Measurements from ENCODE around the gene IQSEC1. TPM values are rescaled to one million over a fixed set of nuclear protein-coding genes. Genes with fewer than 3 reads are reported as not detected.

The IQSEC1 gene
- total and polyA plus RNA-seq, 9 of the 15 experiments (the other 6 are each of a cell fraction or from before 2014, with no cell fraction given) = 0.56 to 39.0 (median 6.8) TPM

DNA sequence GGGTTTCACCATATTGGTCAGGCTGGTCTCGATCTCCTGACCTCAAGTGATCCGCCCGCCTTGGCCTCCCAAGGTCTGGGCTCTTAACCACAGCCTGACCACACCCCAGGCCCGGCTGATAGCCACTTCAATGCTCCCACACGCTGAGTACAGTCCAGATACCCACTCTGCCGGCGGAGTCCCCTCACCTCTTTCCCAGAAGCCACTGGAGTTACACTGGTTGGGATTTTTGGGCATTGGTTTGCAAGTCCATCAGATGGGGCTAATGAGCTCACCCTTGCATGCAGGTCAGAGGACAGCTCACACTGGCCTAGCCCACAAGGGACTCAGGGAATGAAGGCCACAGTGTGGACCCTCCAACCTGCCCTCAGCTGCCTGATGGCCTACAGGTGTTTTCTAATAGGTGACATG is 60.1 kb downstream of the IQSEC1 start (continued):
- TF ChIP-seq PRPF4 (IDR thresholded peaks at IDR 0.05; ENCODE audit: insufficient read depth, low read depth, low read length, poor library complexity, severe bottlenecking) (no peak), CBFA2T2 (conservative IDR thresholded peaks at IDR 0.05) (peak; percentile 25; the same call in 1 of the 2 replicates), CAMTA2 (CRISPR knock-in tag; conservative IDR thresholded peaks at IDR 0.05) (no peak), HDGF (IDR thresholded peaks at IDR 0.05) (no peak), PTRF (tag; IDR thresholded peaks at IDR 0.05) (no peak), SREBF1 (IDR thresholded peaks at IDR 0.05; ENCODE audit: borderline replicate concordance, low read depth, low read length) (no peak), POLR2AphosphoS2 (IDR thresholded peaks at IDR 0.05; ENCODE audit: low read length) (no peak), ZNF316 (IDR thresholded peaks at IDR 0.05) (peak; percentile 91), SMARCA5 (IDR thresholded peaks at IDR 0.05) (no peak)
- TF ChIP-seq, protein P1, sequence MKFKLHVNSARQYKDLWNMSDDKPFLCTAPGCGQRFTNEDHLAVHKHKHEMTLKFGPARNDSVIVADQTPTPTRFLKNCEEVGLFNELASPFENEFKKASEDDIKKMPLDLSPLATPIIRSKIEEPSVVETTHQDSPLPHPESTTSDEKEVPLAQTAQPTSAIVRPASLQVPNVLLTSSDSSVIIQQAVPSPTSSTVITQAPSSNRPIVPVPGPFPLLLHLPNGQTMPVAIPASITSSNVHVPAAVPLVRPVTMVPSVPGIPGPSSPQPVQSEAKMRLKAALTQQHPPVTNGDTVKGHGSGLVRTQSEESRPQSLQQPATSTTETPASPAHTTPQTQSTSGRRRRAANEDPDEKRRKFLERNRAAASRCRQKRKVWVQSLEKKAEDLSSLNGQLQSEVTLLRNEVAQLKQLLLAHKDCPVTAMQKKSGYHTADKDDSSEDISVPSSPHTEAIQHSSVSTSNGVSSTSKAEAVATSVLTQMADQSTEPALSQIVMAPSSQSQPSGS (CRISPR knock-in tag; IDR thresholded peaks at IDR 0.05) = no peak
- TF ChIP-seq, protein P2, sequence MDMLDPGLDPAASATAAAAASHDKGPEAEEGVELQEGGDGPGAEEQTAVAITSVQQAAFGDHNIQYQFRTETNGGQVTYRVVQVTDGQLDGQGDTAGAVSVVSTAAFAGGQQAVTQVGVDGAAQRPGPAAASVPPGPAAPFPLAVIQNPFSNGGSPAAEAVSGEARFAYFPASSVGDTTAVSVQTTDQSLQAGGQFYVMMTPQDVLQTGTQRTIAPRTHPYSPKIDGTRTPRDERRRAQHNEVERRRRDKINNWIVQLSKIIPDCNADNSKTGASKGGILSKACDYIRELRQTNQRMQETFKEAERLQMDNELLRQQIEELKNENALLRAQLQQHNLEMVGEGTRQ (CRISPR knock-in tag; IDR thresholded peaks at IDR 0.05) = no peak
- TF ChIP-seq, protein P3, sequence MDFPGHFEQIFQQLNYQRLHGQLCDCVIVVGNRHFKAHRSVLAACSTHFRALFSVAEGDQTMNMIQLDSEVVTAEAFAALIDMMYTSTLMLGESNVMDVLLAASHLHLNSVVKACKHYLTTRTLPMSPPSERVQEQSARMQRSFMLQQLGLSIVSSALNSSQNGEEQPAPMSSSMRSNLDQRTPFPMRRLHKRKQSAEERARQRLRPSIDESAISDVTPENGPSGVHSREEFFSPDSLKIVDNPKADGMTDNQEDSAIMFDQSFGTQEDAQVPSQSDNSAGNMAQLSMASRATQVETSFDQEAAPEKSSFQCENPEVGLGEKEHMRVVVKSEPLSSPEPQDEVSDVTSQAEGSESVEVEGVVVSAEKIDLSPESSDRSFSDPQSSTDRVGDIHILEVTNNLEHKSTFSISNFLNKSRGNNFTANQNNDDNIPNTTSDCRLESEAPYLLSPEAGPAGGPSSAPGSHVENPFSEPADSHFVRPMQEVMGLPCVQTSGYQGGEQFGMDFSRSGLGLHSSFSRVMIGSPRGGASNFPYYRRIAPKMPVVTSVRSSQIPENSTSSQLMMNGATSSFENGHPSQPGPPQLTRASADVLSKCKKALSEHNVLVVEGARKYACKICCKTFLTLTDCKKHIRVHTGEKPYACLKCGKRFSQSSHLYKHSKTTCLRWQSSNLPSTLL (IDR thresholded peaks at IDR 0.05) = no peak
- TF ChIP-seq, protein P4, sequence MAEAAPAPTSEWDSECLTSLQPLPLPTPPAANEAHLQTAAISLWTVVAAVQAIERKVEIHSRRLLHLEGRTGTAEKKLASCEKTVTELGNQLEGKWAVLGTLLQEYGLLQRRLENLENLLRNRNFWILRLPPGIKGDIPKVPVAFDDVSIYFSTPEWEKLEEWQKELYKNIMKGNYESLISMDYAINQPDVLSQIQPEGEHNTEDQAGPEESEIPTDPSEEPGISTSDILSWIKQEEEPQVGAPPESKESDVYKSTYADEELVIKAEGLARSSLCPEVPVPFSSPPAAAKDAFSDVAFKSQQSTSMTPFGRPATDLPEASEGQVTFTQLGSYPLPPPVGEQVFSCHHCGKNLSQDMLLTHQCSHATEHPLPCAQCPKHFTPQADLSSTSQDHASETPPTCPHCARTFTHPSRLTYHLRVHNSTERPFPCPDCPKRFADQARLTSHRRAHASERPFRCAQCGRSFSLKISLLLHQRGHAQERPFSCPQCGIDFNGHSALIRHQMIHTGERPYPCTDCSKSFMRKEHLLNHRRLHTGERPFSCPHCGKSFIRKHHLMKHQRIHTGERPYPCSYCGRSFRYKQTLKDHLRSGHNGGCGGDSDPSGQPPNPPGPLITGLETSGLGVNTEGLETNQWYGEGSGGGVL (CRISPR knock-in tag; IDR thresholded peaks at IDR 0.05) = no peak
- TF ChIP-seq, protein P5, sequence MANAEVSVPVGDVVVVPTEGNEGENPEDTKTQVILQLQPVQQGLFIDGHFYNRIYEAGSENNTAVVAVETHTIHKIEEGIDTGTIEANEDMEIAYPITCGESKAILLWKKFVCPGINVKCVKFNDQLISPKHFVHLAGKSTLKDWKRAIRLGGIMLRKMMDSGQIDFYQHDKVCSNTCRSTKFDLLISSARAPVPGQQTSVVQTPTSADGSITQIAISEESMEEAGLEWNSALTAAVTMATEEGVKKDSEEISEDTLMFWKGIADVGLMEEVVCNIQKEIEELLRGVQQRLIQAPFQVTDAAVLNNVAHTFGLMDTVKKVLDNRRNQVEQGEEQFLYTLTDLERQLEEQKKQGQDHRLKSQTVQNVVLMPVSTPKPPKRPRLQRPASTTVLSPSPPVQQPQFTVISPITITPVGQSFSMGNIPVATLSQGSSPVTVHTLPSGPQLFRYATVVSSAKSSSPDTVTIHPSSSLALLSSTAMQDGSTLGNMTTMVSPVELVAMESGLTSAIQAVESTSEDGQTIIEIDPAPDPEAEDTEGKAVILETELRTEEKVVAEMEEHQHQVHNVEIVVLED (CRISPR knock-in tag; IDR thresholded peaks at IDR 0.05) = no peak
- TF ChIP-seq, protein P6, sequence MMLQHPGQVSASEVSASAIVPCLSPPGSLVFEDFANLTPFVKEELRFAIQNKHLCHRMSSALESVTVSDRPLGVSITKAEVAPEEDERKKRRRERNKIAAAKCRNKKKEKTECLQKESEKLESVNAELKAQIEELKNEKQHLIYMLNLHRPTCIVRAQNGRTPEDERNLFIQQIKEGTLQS (IDR thresholded peaks at IDR 0.05) = no peak
- TF ChIP-seq, protein P6 (CRISPR knock-in tag; conservative IDR thresholded peaks at IDR 0.05) = no peak
